GM21737 (cell line): Measurements from ENCODE around the gene AGBL3.

Experiments
- ATAC-seq: cut with Tn5 transposase; IDR thresholded peaks from one replicate; pipeline ENCODE4 v1.9.1; 2021; ENCODE audit warnings: mild to moderate bottlenecking, moderate library complexity; ENCODE audit not compliant: unreplicated experiment

AGBL3 gene

DNA sequence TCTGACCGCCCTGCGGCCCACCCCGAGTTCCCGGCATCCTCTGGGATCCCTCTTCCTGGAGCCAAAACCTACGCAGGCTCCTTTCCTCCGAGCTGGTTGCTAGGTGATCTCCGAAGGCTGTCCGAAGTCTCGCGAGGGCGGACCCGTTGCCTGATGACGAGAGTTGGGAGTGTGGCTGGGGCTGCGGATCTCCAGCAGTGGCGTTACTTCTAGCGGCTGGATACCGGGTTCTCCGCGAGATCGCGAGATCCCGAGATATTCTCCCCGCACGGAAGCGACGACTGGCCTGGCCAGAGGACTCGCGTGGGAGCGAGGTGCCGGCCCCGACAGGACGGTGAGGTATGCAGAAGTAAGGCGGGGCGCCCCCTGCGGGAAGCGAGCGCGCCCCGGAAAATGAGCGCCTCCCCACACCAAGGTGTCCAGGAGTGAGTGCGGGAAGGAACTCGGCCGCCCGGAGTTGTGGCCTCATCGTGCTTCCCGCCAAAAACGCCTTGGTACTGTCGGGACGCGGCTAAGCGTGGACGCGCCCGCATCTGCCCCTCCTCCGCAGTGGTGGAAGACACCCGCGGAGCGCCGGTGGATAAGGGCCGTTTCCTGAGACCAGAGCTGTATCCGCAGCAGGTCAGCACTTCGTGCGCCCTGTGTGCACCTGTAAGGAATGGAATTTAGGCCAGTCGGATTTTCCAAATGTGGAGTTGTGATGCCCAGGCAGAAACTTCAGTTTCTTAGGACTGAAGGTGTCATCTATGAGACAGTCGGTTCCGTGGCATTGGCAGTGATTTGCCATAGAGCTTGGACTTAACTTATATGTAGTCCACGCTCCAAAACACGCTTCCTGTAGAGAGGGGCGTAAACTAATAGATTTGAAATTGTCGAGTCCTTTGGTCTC is at the start of gene AGBL3:
AGBL3 (plus strand) TSS at position 146 of the 889 bp plus-strand sequence. CDS start 1,426 bp downstream, outside the sequence.
- ATAC-seq = peak; percentile 93

DNA sequence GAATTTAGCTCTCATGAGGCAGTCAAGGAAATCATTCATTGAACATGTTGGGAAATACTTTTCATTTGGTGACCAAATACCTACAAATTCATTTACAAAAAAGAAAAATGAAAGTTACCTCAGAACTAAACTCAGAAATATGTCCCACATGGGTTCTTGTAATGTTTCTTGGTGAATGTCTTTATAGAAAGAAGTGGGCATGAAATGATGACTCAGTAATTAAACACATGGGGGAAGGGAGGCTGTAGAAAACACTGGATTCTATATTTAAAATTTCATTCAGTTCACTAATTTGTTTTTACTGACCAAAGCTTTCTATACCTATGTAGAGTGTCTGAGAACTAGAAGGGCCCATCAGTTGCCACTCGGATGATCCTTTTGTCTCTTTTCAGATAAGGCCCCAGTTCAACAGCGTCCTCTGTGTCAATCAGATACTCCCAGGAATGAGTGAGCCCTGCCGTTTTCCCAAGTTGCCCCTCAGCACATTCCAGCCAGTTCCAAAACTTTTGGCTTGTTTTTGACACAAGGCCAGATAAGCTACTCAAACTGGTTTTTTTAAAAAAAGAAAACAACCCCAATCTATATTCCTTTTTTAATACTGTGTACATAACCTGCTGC is 49.3 kb upstream of the AGBL3 start:
- ATAC-seq = no peak

DNA sequence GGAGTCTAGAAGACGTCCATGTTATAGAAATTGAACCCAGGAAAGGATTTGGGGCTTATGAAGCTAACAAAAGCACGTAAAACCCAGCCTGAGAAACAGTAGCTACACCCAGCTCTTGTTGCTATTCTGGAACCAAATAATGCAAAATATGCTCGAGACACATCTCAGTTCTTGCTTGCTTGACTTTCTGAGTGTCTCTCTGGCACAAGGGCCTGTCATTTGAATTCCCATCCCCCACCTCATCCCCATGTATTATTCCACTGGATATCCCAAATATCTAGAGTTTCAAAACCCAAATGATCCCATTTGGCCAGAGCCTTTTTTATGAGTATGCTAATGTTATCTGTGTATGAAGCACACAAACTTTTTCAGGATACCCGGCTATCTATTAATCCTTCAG is 48.2 kb upstream of the AGBL3 start:
- ATAC-seq = no peak

DNA sequence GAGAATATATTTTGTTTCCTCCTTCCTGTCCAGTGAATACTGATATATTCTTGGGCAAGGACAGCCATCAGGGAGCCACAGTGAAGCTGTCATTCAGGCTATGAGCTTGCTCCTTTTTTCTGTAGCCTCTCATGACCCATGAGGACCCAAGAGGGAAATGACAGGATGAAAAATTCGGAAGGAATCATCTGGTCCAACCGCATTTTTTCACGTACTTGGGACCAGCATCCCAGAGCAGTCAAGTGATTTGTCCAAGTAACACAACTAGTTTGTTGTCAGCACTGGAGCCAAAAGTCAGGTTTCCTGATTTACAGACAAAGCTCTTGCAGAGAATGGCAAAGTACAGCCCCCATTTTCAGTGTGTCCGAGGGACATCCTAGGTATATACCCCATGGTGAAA is 47.2 kb upstream of the AGBL3 start:
- no peak for ATAC-seq

- ATAC-seq = no peak
Measured at GRCh38 chr7:134940729-134941128, 45.6 kb upstream of the AGBL3 start.

DNA sequence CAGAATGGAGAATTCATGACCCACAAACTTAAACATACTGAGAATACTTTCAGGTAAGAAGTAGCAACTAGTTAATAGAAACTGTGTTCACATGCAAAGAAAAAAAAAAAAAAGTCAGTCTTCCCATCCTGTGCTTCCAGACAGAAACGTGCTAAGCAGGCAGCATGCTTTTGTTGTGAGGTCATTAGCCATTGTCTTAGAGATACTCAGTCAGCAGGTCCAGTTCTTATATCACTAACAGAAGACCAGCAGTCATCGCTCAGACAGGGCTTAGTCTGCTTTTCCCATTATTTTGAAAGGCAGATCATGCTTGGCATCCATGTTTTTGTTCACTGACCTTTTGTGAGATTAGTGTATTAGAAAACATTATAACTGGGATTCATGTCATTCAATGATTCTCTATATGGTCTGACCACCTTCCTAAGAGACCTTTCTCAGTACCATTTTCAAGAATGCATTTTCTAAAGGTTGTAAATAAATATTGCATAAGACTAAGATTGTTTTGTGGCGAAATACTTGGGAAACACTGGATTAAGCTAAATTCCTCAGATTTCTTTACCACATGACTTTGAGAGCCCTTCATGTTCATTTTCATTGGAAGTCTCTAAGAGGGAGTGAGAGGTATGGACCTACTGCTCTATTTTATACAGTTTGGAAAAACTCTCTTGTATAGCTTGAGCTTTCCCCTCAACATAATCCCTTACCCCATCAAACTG is 45.0 kb upstream of the AGBL3 start:
- no peak for ATAC-seq

- ATAC-seq = no peak
Measured at GRCh38 chr7:134941952-134942351, 44.4 kb upstream of the AGBL3 start.

- ATAC-seq = no peak
Measured at GRCh38 chr7:134942690-134943466, 43.4 kb upstream of the AGBL3 start.

DNA sequence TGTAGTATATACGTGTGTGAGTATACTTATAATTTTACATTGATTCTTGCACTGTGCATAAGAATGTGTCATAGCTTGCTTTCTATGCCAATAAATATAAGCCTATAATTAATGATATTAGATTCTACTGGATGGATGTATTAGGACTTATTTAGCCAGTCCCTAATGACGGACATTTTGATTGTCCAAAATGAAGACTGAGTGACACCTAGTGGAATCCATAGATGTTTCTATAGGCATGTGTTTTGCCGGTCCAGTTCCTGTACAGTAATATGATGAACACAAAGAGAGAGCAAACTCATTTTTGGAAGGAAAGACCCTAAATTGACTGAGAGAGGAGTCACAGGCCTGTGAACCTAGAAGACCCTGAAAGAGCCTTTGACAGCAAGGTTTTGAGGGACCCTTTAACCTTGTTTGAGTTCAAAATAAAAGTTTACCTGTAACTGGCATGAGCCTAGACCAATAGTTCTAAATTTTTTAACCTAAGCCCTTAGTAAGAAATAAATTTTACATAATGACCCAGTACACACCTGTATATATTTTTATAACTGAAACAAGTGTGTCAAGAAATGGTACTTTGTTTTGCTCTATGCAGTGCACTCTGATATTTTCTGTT is 42.4 kb upstream of the AGBL3 start:
- peak; percentile 61 for ATAC-seq

GRCh38 chr7:134945691-134946090 is 40.6 kb upstream of the AGBL3 start:
- ATAC-seq = no peak

DNA sequence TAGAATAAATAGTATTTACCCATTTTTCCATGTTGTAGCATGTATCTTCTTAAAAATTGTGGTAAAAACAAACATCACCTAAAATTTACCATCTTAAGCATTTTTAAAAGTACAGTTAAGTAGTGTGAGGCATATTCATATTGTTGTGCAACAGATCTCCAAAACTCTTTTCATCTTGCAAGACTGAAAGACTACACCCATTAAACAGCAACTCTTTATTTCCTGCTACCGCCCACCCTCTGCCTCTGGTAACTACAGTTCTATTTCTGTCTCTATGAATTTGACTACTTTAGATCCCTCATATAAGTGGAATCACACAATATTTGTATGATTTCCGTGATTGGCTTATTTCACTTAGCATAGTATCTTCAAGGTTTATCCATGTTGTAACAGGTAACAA is 40.0 kb upstream of the AGBL3 start:
- ATAC-seq = no peak

DNA sequence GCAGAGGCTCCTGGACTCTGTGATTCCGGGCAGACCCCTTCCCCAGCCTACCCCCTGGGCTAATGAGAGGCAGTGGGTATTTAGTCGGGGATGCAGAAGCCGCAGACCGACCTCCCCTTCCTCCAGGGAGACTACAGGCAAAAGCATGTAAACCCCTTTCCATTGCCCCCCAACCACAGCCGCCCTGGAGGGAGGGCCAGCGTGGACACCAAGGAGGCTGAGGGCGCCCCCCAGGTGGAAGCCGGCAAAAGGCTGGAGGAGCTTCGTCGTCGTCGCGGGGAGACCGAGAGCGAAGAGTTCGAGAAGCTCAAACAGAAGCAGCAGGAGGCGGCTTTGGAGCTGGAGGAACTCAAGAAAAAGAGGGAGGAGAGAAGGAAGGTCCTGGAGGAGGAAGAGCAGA is 39.0 kb upstream of the AGBL3 start:
- ATAC-seq = no peak

DNA sequence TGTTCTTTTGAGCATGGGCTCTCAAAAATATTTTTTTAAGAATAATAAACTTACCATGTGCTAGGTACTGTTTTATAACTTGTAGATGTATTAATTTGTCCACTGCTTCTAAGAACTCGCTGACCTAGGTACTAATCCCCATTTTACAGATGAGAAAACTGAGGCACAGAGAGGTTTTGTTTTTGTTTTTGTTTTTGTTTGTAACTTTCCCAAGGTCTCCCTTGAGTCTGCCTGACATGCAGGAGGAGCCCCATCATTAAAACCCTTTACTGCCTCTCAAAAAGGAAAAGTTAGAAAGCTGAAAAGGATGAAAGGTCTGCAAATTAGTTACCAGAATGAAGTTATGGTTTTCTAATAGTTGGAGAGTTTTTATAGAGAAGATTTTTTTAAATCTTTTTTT is 38.5 kb upstream of the AGBL3 start:
- no peak for ATAC-seq

- no peak for ATAC-seq
Measured at GRCh38 chr7:134948246-134948645, 38.1 kb upstream of the AGBL3 start.

DNA sequence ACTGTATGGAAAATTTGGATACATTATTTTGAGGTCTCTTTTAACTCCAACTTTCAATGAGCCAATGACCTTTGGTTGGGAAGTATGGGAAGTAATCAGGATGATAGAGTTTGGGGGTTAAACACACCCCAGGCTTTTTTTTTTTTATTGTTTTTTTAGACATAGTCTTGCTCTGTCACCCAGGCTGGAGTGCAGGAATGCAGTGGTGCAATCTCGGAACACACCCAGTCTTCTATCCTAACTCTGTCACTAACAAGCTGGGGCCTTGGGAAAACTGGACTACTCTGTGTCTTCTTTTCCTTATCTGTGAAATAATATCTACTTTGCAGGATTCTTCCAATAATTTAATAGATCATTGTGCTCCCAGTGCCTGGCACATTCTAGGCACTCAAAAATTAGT is 37.6 kb upstream of the AGBL3 start:
- ATAC-seq = no peak

DNA sequence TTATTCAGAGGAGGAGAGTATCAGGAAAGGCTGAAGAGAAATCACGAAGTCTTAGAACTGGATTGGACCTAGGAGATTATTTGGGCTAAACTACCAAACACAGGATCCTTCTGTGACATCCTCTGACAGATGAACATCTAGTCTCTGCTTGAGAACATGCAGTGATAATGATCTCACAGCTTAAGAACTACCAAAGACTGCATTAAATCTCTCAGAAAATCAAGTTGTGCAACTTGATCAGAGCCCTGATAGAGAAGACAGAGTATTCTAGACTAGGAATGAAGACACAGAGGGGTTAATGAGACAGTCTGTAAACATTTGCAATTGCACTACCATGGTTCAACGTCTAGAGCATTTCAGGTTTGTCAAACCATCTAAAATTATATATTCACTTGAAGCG is 37.1 kb upstream of the AGBL3 start:
- no peak for ATAC-seq

DNA sequence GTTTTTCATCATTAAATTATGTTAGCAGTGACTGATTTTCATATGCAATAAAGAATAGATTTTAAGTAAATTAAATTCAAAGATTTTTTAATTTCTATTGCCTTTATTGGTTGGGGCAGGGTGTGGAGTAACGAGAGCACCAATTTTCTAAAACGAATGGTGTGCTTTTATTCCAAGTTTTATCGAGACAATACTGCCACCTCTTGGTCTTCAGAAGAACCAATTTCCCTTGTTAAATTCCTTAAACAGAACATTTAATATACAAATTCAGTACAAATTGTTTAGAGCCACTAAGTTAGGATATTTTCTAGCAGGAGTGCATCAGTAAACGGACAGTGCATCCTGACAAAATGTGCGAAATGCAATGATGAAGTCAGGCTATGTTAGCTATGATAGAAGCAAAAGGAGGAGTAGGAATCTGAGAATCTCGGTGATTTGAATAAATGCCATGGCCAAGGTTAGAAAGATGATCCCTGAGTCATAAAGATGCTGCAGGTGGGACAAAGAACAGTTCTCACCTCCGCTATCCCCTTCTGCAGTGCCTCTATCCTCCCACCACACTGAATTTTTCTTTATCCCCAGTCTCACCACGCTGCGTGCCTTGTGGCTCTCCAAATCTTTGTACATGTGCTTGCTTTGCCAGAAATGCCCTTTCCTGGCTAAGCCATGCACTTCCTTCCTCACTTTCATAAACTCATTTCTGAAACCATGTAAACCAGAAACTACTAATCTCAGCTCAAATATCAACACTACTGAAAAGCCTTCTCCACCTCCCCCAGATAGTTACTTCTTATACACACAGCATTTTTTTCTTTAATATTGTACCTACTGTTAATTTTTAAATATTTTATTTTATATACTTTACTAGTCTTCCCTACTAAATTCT is 31.9 kb upstream of the AGBL3 start:
- ATAC-seq = no peak

GRCh38 chr7:134957005-134957404 is 29.3 kb upstream of the AGBL3 start:
- ATAC-seq = no peak

DNA sequence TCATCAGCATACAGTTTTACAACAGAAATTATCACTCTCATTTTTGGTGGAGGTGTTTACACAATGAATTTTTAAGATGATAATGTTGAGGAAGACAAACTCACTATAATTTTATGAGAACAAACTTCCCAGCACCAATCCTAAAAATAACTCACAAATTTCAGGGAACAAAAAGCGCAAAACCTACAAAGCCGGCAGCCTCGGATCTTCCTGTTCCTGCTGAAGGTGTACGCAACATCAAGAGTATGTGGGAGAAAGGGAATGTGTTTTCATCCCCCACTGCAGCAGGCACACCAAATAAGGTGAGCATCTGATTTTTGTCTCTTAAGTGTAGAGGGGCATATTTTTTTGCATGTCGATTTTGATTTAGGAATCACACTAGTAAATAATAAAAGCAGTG is 26.5 kb upstream of the AGBL3 start:
- ATAC-seq = no peak
